C1 segment of cervical spinal cord (tissue), 14 donors: ENCODE data around the gene PLEKHA6.

Source experiments
- DNase-seq, 14 donors: peaks; one replicate each; lab custom pipeline; 2025; lab: John Stamatoyannopoulos, UW

The PLEKHA6 gene

GRCh38 chr1:204263254-204263910 lies 96.3 kb downstream of the PLEKHA6 start:
- peak in 3 of 14 donors; percentile 38 to 65 (median 40) for DNase-seq

- peak in 6 of 14 donors; percentile 40 to 61 (median 54) for DNase-seq
These were observed 97.0 kb downstream of the PLEKHA6 start for GRCh38 chr1:204262506-204263253.

- no peak for DNase-seq
These were observed 97.8 kb downstream of the PLEKHA6 start for GRCh38 chr1:204261746-204262505.

GRCh38 chr1:204261266-204261665 lies 98.5 kb downstream of the PLEKHA6 start:
- DNase-seq: no peak

- DNase-seq: no peak
These were observed 99.0 kb downstream of the PLEKHA6 start for GRCh38 chr1:204260601-204261197.

- DNase-seq: no peak
These were observed 99.9 kb downstream of the PLEKHA6 start for GRCh38 chr1:204259782-204260181.

GRCh38 chr1:204259196-204259595 lies 100.5 kb downstream of the PLEKHA6 start:
- no peak for DNase-seq

- DNase-seq: peak in 9 of 14 donors; percentile 30 to 67 (median 43)
These were observed 101.3 kb downstream of the PLEKHA6 start for GRCh38 chr1:204258213-204259115.

- no peak for DNase-seq
These were observed 102.3 kb downstream of the PLEKHA6 start for GRCh38 chr1:204257446-204257845.

GRCh38 chr1:204256531-204256930 lies 103.2 kb downstream of the PLEKHA6 start:
- no peak for DNase-seq

GRCh38 chr1:204255966-204256365 lies 103.8 kb downstream of the PLEKHA6 start:
- no peak for DNase-seq

- DNase-seq: no peak
These were observed 104.5 kb downstream of the PLEKHA6 start for GRCh38 chr1:204255225-204255624.

- peak in 1 of 14 donors; percentile 58 for DNase-seq
These were observed 105.6 kb downstream of the PLEKHA6 start for GRCh38 chr1:204254031-204254661.

GRCh38 chr1:204251926-204252689 lies 107.6 kb downstream of the PLEKHA6 start:
- no peak for DNase-seq

GRCh38 chr1:204251286-204251685 lies 108.4 kb downstream of the PLEKHA6 start:
- DNase-seq: no peak

- no peak for DNase-seq
These were observed 109.2 kb downstream of the PLEKHA6 start for GRCh38 chr1:204250428-204251030.

GRCh38 chr1:204249736-204250427 lies 109.8 kb downstream of the PLEKHA6 start:
- DNase-seq: no peak

- DNase-seq: no peak
These were observed 110.8 kb downstream of the PLEKHA6 start for GRCh38 chr1:204248954-204249353.

- no peak for DNase-seq
These were observed 112.9 kb downstream of the PLEKHA6 start for GRCh38 chr1:204246876-204247275.
